RPMI7951 (cell line): Measurements from ENCODE around the gene SUPT3H. TPM values are rescaled to one million over a fixed set of nuclear protein-coding genes. Genes with fewer than 3 reads are reported as not detected.
"Not testable (repeated sequence)": the region's sequence is repeated elsewhere in the genome, so short reads cannot be mapped to it uniquely, and the experiment has no call there.

Experiments
- DNase-seq: peaks from one replicate; pipeline ENCODE4 v3.0.0-alpha.2; 2012; ENCODE audit warnings: low read depth
- total RNA-seq: library from RNA; depleted of rRNA; stranded (reverse); fragments of >200 nt; shearing (Covaris generic); gene quantifications from 2 replicates; pipeline ENCODE4 v1.2.3, GENCODE V29; 2014

SUPT3H gene
- total RNA-seq, 1 experiment from 2014 or later = 7.7 TPM

GRCh38 chr6:45326698-45327417 lies 50.9 kb downstream of the SUPT3H start:
- DNase-seq = peak; percentile 40

GRCh38 chr6:45323656-45324224 lies 54.0 kb downstream of the SUPT3H start:
- no peak for DNase-seq

DNA sequence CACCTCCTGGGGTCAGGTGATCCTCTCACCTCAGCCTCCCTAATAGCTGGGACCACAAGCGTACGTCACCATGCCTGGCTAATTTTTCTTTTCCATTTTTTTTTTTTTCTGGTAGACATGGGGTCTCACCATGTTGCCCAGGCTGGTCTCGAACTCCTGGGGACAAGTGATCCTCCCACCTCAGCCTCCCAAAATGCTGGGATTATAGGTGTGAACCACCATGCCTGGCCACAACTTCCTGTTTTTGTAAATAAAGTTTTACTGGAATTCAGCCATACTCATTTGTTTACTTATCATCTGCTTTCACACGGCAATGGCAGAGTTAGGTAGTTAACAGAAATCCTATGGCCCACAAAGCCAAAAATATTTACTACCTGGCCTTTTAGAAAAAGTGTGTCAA lies 57.4 kb downstream of the SUPT3H start:
- no peak for DNase-seq

GRCh38 chr6:45314146-45314545 lies 63.6 kb downstream of the SUPT3H start:
- no peak for DNase-seq

- no peak for DNase-seq
Observed at GRCh38 chr6:45310118-45310788, 67.5 kb downstream of the SUPT3H start.

- no peak for DNase-seq
Observed at GRCh38 chr6:45305546-45305945, 72.2 kb downstream of the SUPT3H start.

DNA sequence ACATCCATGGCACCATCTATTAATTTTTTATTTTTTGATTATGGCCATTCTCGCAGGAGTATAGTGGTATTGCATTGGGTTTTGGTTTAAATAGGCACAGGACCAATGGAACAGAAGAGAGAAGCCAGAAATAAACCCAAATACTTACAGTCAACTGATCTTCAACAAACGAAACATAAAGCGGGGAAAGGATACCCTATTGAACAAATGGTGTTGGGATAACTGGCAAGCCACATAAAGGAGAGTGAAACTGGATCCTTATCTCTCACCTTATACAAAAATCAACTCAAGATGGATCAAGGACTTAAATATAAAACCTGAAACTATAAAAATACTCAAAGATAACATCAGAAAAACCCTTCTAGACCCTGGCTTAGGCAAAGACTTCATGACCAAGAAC lies 74.9 kb downstream of the SUPT3H start:
- no peak for DNase-seq

GRCh38 chr6:45301348-45302142 lies 76.2 kb downstream of the SUPT3H start:
- no peak for DNase-seq

DNA sequence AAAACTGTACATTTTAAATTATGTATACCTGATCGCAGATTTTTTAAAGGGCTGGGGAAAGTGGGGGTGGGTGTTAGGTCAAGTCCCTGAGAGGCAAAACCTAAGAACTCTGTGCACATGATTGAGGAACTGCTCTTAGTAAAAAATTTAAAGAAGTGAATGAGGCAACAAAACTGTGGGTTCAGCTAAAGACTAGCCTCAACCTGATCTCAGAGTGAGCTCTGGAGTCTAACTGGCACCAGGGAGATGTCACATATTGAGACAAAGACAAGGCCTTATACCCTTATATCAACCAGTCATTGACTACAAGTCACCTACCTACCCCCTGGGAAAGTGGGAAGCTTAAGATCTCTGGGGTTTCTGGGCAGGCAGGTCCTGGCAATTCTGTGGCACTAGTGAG lies 77.0 kb downstream of the SUPT3H start:
- DNase-seq = no peak

- no peak for DNase-seq
Observed at GRCh38 chr6:45299096-45299581, 78.6 kb downstream of the SUPT3H start.

- no peak for DNase-seq
Observed at GRCh38 chr6:45297320-45297719, 80.4 kb downstream of the SUPT3H start.

GRCh38 chr6:45294065-45294701 lies 83.6 kb downstream of the SUPT3H start:
- DNase-seq = not testable (repeated sequence)

DNA sequence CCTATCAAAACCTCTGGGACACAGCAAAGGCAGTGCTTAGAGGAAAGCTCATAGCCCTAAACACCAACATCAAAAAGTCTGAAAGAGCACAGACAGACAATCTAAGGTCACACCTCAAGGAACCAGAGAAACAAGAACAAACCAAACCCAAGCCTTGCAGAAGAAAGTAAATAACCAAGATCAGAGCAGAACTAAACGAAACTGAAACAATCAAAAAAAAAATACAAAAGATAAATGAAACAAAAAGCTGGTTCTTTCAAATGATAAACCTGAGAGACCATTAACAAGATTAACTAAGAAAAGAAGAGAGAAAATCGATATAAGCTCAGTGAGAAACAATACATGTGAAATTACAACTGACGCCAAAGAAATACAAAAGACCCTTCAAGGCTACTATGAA lies 84.4 kb downstream of the SUPT3H start:
- no peak for DNase-seq

DNA sequence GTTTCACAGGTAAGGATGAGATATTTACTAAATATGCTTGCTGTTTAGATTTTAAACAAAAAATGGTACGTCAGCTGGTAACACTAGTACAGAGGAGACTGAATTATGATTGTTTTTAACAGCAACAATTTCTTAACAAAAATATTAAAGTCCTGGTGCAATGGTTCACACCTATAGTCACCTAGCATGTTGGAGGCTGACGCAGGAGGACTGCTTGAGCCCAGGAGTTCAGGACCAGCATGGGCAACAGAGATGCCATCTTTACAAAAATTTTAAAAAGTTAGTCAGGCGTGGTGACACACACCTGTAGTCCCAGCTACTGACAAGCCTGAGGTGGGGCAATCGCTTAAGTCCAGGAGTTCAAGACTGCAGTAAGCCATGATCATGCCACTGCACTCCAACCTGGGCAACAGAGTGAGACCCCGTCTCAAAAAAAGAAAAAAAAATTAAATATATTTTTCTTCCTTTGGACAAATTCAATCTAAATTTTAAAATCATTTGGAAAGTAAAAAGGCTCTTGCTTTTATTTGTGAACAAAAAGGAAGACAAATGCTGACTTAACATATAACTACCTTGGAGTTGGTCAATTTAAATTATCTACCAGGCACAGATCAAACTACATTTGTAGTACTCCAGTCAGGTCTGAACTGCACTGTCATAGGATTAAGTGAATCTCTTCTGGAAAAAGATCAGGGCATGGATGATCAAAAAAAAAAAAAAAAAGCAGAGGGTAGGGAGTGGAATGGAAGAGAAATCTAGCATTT lies 87.8 kb downstream of the SUPT3H start:
- no peak for DNase-seq

DNA sequence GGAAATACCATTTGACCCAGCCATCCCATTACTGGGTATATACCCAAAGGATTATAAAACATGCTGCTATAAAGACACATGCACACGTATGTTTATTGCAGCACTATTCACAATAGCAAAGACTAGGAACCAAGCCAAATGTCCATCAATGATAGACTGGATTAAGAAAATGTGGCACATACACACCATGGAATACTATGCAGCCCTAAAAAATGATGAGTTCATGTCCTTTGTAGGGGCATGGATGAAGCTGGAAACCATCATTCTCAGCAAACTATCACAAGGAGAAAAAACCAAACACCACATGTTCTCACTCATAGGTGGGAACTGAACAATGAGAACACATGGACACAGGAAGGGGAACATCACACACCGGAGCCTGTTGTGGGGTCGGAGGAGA lies 91.0 kb downstream of the SUPT3H start:
- not testable (repeated sequence) for DNase-seq

- DNase-seq = no peak
Observed at GRCh38 chr6:45278367-45278766, 99.4 kb downstream of the SUPT3H start.

DNA sequence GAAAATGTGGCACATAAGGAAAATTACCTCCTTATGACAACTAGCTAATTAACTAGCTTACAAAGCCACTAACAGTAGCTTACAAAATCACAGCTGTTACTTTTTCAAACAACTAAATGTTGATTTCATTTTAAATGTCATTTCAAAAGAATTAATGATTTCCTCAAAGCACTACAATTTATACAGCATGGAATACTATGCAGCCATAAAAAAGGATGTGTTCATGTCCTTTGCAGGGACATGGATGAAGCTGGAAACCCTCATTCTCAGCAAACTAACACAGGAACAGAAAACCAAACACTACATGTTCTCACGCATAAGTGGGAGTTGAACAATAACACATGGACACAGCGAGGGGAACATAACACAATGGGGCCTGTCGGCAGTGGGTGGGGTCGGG lies 100.0 kb downstream of the SUPT3H start:
- DNase-seq = not testable (repeated sequence)

GRCh38 chr6:45275358-45275757 lies 102.4 kb downstream of the SUPT3H start:
- no peak for DNase-seq

- DNase-seq = peak; percentile 12
Observed at GRCh38 chr6:45272626-45273025, 105.1 kb downstream of the SUPT3H start.

- DNase-seq = no peak
Observed at GRCh38 chr6:45265246-45265645, 112.5 kb downstream of the SUPT3H start.

- no peak for DNase-seq
Observed at GRCh38 chr6:45260696-45261095, 117.0 kb downstream of the SUPT3H start.
